Measurements from ENCODE around the gene PACSIN2.
"Not testable (repeated sequence)": the region's sequence is repeated elsewhere in the genome, so short reads cannot be mapped to it uniquely, and the experiment has no call there.

PACSIN2 gene

DNA sequence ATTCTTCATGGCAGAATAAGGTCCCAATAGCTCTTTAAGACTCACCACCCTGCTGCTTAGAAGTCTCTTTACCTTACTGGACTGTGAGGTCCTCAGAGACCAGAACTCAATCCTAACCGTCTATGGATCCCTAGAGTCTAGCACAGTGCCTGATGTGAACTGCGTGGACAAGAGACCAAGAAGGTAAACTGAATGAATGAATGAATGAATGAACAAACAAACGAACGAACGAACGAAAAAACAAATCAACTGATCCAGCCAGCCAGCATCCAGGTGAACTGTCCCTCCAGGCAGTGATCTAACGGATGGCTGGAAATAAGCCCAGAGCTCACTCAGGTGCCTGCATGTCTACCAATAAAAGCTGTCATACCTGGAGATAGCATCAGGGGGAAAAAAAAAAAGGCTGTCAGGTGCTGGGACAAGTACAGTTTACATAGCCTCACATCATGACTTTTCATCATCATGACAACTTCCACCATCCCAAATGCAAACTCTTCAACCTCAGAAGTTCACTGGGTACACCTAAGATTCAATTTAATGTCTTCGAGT lies 59.8 kb downstream of the PACSIN2 start:
- no peak for DNase-seq (ENCODE audit: low read depth in 1 of 2, low spot score in 1 of 2)
- TF ChIP-seq, protein P1, sequence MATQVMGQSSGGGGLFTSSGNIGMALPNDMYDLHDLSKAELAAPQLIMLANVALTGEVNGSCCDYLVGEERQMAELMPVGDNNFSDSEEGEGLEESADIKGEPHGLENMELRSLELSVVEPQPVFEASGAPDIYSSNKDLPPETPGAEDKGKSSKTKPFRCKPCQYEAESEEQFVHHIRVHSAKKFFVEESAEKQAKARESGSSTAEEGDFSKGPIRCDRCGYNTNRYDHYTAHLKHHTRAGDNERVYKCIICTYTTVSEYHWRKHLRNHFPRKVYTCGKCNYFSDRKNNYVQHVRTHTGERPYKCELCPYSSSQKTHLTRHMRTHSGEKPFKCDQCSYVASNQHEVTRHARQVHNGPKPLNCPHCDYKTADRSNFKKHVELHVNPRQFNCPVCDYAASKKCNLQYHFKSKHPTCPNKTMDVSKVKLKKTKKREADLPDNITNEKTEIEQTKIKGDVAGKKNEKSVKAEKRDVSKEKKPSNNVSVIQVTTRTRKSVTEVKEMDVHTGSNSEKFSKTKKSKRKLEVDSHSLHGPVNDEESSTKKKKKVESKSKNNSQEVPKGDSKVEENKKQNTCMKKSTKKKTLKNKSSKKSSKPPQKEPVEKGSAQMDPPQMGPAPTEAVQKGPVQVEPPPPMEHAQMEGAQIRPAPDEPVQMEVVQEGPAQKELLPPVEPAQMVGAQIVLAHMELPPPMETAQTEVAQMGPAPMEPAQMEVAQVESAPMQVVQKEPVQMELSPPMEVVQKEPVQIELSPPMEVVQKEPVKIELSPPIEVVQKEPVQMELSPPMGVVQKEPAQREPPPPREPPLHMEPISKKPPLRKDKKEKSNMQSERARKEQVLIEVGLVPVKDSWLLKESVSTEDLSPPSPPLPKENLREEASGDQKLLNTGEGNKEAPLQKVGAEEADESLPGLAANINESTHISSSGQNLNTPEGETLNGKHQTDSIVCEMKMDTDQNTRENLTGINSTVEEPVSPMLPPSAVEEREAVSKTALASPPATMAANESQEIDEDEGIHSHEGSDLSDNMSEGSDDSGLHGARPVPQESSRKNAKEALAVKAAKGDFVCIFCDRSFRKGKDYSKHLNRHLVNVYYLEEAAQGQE (IDR thresholded peaks at IDR 0.05; ENCODE audit: insufficient replicate concordance, low read depth), result no peak
- TF ChIP-seq, protein P2, sequence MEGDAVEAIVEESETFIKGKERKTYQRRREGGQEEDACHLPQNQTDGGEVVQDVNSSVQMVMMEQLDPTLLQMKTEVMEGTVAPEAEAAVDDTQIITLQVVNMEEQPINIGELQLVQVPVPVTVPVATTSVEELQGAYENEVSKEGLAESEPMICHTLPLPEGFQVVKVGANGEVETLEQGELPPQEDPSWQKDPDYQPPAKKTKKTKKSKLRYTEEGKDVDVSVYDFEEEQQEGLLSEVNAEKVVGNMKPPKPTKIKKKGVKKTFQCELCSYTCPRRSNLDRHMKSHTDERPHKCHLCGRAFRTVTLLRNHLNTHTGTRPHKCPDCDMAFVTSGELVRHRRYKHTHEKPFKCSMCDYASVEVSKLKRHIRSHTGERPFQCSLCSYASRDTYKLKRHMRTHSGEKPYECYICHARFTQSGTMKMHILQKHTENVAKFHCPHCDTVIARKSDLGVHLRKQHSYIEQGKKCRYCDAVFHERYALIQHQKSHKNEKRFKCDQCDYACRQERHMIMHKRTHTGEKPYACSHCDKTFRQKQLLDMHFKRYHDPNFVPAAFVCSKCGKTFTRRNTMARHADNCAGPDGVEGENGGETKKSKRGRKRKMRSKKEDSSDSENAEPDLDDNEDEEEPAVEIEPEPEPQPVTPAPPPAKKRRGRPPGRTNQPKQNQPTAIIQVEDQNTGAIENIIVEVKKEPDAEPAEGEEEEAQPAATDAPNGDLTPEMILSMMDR (IDR thresholded peaks at IDR 0.05; ENCODE audit: insufficient read depth, low read length), result no peak
- TF ChIP-seq SPI1 (IDR thresholded peaks at IDR 0.05; ENCODE audit: borderline replicate concordance, low read depth), result no peak
- TF ChIP-seq GABPA (IDR thresholded peaks at IDR 0.05; ENCODE audit: low read depth), result no peak
- no peak for TF ChIP-seq POLR2AphosphoS5 (IDR thresholded peaks at IDR 0.05; ENCODE audit: low read depth)
- H3K4me3 ChIP-seq (replicated peaks; ENCODE audit: insufficient read depth, low read length), result no peak overlapping the region
- H3K27ac ChIP-seq (replicated peaks), result no peak overlapping the region
- no peaks in the 10 kb centered on the region for H3K27me3 ChIP-seq (ENCODE audit: insufficient read depth, poor library complexity, severe bottlenecking)

DNA sequence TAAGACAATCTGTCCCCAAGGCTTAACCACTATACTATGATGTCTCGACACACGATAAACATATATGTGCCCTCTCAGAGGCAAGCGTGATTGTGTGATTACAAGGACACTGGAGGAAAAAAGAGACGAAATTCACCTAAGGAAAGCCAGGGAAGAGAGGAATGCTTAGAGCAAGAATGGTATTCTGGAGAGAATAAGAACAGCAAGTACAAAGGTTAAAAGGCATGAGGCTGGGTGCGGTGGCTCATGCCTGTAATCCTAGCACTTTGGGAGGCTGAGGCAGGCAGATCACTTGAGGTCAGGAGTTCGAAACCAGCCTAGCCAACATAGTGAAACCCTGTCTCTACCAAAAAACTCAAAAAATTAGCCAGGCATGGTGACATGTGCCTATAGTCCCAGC lies 61.2 kb downstream of the PACSIN2 start:
- not testable (repeated sequence) for DNase-seq (ENCODE audit: low read depth in 1 of 2, low spot score in 1 of 2); H3K4me3 ChIP-seq (replicated peaks; ENCODE audit: insufficient read depth, low read length); H3K27ac ChIP-seq (replicated peaks); H3K27me3 ChIP-seq (ENCODE audit: insufficient read depth, poor library complexity, severe bottlenecking)

DNA sequence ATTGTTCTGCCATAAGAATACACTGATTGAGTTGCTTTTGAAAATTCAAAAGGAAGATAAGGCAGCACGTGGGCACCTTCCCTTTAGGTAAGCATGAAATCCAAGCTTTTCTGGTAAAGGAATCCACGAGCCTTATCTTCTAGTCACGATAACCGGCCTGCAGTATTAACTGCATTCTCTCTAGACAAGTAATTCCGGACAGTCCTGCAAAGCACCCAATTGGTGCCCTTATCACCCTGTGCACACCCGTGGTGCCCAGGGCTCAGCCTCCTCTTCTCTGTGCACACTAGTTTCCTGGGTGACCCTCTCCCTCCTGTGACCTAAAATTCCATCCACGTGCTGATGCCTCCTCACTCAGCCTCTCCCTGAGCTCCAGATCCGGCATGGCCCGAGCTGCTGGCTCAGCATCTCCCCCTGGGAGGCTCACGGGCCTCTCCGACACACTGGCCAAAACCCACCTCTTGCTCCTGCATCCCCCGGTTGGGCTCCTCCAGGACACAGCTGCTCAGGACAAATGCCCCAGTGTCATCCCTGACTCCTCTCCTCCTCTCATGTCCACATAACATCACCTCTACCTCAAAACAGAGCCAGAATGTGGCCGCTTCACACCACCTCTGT lies 63.7 kb downstream of the PACSIN2 start:
- no peak for TF ChIP-seq GABPA (IDR thresholded peaks at IDR 0.05; ENCODE audit: low read depth)
- TF ChIP-seq, protein P1 (IDR thresholded peaks at IDR 0.05; ENCODE audit: insufficient replicate concordance, low read depth), result no peak
- no peak for TF ChIP-seq POLR2AphosphoS5 (IDR thresholded peaks at IDR 0.05; ENCODE audit: low read depth)
- TF ChIP-seq SPI1 (IDR thresholded peaks at IDR 0.05; ENCODE audit: borderline replicate concordance, low read depth), result no peak
- TF ChIP-seq, protein P2 (IDR thresholded peaks at IDR 0.05; ENCODE audit: insufficient read depth, low read length), result no peak
- Histone ChIP-seq H3K27ac (replicated peaks) (no peak overlapping the region), H3K27me3 (ENCODE audit: insufficient read depth, poor library complexity, severe bottlenecking) (no peaks in the 10 kb centered on the region), H3K4me3 (replicated peaks; ENCODE audit: insufficient read depth, low read length) (no peak overlapping the region)
- no peak for DNase-seq (ENCODE audit: low read depth in 1 of 2, low spot score in 1 of 2)

DNA sequence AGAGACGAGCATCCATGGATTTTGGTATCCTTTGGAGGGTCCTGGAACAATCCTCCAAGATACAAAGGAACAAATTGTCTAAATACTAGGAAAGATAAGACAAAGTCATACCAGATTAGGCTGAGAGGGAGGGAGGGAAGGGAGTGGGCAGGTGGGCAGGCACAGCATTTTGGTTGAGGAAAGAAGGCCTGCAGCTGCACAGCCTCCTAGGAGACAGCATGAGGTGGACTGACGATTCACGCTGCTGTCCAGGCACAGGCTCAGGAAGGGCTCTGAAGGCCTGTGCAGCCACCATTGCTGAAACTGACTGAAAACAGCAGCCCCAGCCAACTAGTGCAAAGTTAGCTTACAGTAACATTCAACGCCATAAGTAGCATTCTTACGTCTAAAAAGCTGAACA lies 64.7 kb downstream of the PACSIN2 start:
- no peak for DNase-seq (ENCODE audit: low read depth in 1 of 2, low spot score in 1 of 2)
- no peak overlapping the region for H3K27ac ChIP-seq (replicated peaks)
- H3K27me3 ChIP-seq (ENCODE audit: insufficient read depth, poor library complexity, severe bottlenecking), result no peaks in the 10 kb centered on the region
- TF ChIP-seq, protein P2 (IDR thresholded peaks at IDR 0.05; ENCODE audit: insufficient read depth, low read length), result no peak
- TF ChIP-seq SPI1 (IDR thresholded peaks at IDR 0.05; ENCODE audit: borderline replicate concordance, low read depth) (no peak), POLR2AphosphoS5 (IDR thresholded peaks at IDR 0.05; ENCODE audit: low read depth) (no peak), GABPA (IDR thresholded peaks at IDR 0.05; ENCODE audit: low read depth) (no peak)
- TF ChIP-seq, protein P1 (IDR thresholded peaks at IDR 0.05; ENCODE audit: insufficient replicate concordance, low read depth), result no peak
- H3K4me3 ChIP-seq (replicated peaks; ENCODE audit: insufficient read depth, low read length), result no peak overlapping the region
